ENCODE measurements around the gene TBC1D1. TPM values are rescaled to one million over a fixed set of nuclear protein-coding genes. Genes with fewer than 3 reads are reported as not detected.
A peak's percentile ranks its signal among the peaks of the same experiment; 100 is the strongest.

Gene TBC1D1
- total RNA-seq, 2 donors from 2014 or later: 139 to 220 TPM

DNA sequence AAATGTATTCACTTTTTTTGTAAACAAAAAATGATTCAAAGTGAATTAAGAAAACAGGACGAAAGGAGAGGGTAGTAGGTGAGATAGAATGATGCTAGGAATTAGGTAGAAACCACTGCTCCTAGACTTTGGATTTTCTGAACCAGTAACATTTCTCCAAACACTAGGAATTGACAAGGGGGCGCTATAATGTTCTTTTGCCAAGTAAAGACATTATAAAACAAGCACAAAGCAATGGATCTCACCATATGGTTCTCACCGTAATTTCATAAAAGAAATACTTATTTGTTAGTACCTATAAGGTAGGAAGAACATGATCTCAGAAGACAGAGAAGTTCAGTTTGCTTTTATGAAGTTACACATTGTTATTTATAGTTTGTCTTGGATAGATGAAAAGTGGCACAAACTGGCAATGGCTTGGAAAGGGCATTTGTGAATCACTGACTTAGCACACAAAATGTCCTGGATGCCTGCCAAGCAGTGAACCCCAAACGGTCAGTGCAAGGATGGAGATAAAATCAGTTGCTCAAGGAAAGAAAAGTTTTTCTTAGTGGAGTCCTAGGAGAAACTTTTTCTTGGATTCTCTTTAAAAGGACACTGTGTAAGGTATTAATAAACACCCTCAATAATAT, 8.1 kb upstream of the TBC1D1 start:
- TF ChIP-seq, protein P1, sequence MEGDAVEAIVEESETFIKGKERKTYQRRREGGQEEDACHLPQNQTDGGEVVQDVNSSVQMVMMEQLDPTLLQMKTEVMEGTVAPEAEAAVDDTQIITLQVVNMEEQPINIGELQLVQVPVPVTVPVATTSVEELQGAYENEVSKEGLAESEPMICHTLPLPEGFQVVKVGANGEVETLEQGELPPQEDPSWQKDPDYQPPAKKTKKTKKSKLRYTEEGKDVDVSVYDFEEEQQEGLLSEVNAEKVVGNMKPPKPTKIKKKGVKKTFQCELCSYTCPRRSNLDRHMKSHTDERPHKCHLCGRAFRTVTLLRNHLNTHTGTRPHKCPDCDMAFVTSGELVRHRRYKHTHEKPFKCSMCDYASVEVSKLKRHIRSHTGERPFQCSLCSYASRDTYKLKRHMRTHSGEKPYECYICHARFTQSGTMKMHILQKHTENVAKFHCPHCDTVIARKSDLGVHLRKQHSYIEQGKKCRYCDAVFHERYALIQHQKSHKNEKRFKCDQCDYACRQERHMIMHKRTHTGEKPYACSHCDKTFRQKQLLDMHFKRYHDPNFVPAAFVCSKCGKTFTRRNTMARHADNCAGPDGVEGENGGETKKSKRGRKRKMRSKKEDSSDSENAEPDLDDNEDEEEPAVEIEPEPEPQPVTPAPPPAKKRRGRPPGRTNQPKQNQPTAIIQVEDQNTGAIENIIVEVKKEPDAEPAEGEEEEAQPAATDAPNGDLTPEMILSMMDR (IDR thresholded peaks at IDR 0.05): no peak
- H3K9me3 ChIP-seq: no peaks in the 10 kb centered on the region
- no peak for DNase-seq (ENCODE audit: low spot score)
- peak overlapping the region in 1 of 2 donors; percentile 38 for H3K27ac ChIP-seq
- peaks cover 0 to 21% of the 10 kb centered on the region in 2 donors for H3K4me1 ChIP-seq
- H3K36me3 ChIP-seq: no peaks in the 10 kb centered on the region
- H3K27me3 ChIP-seq: no peaks in the 10 kb centered on the region
- no peak overlapping the region for H3K4me3 ChIP-seq

DNA sequence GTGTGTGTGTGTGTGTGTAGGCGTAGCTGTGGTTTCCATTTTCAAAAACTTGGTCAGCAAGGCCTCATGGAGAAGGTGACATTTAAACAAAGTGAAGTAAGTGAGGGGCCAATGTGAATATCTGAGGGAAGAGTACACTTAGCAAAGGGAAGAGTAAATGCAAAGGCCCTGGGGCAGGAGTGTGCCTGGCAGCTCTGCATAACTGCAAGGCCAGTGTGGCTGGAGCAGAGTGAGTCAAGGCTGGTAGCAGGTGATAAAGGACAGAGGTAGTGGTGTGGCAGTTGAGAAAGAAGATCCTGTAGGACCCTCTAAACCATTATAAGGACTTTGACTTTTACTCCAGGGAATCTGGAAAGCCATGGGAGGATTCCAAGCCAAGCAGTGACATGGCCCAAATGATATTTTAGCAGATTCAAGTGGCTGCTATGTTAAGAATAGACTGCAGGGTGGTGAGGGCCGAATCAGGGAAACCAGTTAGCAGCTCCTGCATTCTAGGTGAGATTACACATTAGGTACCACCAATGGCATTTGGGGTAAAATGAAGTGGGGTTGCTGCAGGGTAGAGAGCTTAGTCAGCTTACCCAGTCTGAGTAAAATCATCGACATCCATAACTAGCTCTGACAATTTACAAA, 5.9 kb upstream of the TBC1D1 start:
- peak overlapping the region; percentile 79 to 88 for H3K27ac ChIP-seq
- no peaks in the 10 kb centered on the region for H3K27me3 ChIP-seq
- TF ChIP-seq, protein P1 (IDR thresholded peaks at IDR 0.05): no peak
- H3K9me3 ChIP-seq: no peaks in the 10 kb centered on the region
- no peak overlapping the region for H3K4me3 ChIP-seq
- no peaks in the 10 kb centered on the region for H3K36me3 ChIP-seq
- H3K4me1 ChIP-seq: peaks cover 0 to 32% of the 10 kb centered on the region in 2 donors
- DNase-seq (ENCODE audit: low spot score): no peak

DNA sequence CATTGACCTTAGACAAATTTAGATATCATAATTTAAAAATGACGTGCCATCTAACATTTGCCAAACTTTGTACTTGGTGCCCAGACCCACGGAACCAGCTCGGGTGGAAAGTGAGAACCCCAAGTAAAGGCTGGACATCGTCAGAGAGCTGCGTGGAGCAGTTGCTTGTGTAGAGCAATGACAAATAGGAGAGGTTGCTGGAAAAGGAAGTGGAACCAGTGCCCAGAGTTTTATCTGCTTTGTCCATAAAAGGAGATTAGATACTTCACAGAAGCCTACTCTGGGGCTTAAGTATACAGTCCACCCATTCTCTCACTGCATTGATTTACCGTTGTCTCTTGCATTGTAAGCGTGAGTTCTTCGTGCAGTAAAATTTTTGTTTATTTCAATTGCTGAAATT, 5.4 kb upstream of the TBC1D1 start:
- Histone ChIP-seq H3K9me3 (no peaks in the 10 kb centered on the region), H3K4me3 (no peak overlapping the region), H3K36me3 (no peaks in the 10 kb centered on the region), H3K4me1 (peaks cover 0 to 37% of the 10 kb centered on the region in 2 donors), H3K27me3 (no peaks in the 10 kb centered on the region), H3K27ac (peak overlapping the region; percentile 79 to 88)
- no peak for DNase-seq (ENCODE audit: low spot score)
- TF ChIP-seq, protein P1 (IDR thresholded peaks at IDR 0.05): no peak

DNA sequence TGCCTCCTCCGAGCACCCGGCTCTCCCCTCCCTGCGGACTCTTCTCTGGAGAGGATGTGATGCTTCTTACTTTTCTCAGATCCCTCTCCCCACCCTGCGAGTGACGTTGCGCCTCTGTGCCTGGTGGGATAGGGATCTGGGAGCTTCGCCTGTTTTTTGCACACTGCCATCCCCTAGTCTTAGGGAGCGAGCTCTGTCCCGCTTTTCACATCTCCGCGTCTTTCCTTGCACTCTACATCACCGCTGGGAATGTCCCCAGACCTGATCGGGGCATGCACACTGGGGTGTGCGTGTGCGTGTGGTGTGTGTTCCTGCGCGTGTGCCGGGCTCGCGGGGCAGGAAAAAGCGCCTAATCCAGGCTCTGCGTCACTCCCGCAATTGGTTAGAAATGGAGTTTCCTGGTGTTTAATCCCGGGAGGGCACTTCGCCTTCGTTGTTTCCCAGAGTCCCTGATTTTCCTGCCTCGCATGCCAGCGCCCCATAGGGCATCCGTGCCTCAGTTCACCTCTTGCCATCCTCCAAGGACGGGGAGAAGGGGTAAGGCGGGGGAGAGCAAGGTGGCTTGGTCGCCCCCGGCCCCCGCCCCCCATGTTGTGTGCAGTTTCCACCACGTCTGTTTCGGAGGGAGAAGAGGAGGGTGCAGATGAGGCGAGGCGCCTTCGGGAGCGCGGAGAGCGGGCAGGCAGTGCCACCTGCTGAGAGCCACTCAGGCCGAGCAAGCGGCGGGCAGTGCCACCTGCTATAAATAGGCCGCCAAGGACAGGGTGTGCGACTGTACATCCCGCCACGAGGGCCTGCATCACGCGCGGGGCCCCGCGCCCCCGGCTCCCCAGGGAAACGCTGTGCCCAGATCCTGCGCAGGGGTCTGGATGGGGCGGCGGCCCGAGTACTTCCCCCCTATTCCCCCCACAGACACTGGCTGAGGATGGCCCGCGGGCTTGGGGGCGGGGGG, 759 bp upstream of the TBC1D1 start:
- H3K4me1 ChIP-seq: peaks cover 0 to 40% of the 10 kb centered on the region in 2 donors
- no peaks in the 10 kb centered on the region for H3K27me3 ChIP-seq
- H3K27ac ChIP-seq: peak overlapping the region; percentile 95 to 97
- TF ChIP-seq, protein P1 (IDR thresholded peaks at IDR 0.05): peak in 1 of 2 donors; percentile 62
- H3K9me3 ChIP-seq: no peaks in the 10 kb centered on the region
- peak overlapping the region; percentile 87 to 97 for H3K4me3 ChIP-seq
- peak; percentile 74 for DNase-seq (ENCODE audit: low spot score)
- H3K36me3 ChIP-seq: no peaks in the 10 kb centered on the region

DNA sequence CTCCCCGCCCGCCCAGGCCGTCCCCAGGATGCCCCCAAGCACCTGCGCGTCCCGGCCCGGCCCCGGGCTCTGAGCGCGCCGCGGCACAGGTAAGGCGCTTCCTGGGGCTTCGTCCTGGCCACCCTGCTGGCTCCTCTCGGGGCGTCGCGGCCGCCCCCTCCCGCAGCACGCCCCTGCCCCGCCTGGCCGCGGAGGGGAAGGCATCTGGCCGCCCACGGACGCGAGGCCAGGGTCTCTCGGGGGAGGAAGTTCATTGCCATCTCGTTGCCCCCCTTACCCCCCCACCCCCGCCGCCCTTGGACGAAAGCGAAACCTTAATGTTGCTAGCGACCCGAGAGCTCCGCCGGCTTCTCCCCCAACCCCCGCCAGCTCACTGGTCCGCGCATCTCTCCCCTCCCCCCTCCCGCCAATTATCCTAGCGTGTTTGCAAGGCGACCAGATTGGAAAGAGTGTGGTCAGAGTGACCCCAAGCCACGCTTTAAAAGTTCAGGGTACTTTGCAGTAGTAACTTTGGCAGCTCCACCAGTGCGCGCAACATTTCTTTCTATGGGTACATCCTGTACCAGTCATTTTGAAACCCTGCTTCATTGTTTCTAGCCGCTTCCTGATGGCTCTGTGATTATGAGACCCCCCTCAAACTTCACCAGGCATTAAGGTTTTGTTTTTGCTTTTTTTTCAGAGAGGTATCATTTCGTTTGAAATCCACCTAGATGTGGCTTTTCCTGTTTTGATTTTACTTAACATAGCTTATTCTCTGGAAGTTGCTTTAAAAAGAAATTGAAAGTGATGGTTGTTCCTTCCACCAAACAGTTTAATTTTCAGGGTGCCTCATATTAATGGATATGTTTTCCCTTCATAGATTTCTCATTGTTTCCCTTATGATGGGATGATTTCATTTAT, 626 bp downstream of the TBC1D1 start:
- H3K4me1 ChIP-seq: peaks cover 0 to 39% of the 10 kb centered on the region in 2 donors
- H3K9me3 ChIP-seq: no peaks in the 10 kb centered on the region
- H3K27me3 ChIP-seq: no peaks in the 10 kb centered on the region
- DNase-seq (ENCODE audit: low spot score): no peak
- H3K27ac ChIP-seq: peak overlapping the region; percentile 95 to 97
- TF ChIP-seq, protein P1 (IDR thresholded peaks at IDR 0.05): peak in 1 of 2 donors; percentile 30
- no peaks in the 10 kb centered on the region for H3K36me3 ChIP-seq
- peak overlapping the region; percentile 87 to 97 for H3K4me3 ChIP-seq
